Measurements from ENCODE around the gene SF3B1. TPM values are rescaled to one million over a fixed set of nuclear protein-coding genes. Genes with fewer than 3 reads are reported as not detected.
"Not testable (repeated sequence)": the region's sequence is repeated elsewhere in the genome, so short reads cannot be mapped to it uniquely, and the experiment has no call there.

The SF3B1 gene
- total RNA-seq, 1 donor from 2014 or later, result 140 TPM

- DNase-seq (ENCODE audit: low read depth in 2 of 2), result no peak
Measured at GRCh38 chr2:197437380-197437779, 2.6 kb upstream of the SF3B1 start.

- no peak for DNase-seq (ENCODE audit: low read depth in 2 of 2)
Measured at GRCh38 chr2:197435598-197436420, 981 bp upstream of the SF3B1 start.

- DNase-seq (ENCODE audit: low read depth in 2 of 2), result peak in 1 of 2 donors; percentile 9
Measured at GRCh38 chr2:197433780-197434438, 919 bp downstream of the SF3B1 start.

GRCh38 chr2:197432527-197432926 lies 2.3 kb downstream of the SF3B1 start:
- not testable (repeated sequence) for DNase-seq (ENCODE audit: low read depth in 2 of 2)

- no peak for DNase-seq (ENCODE audit: low read depth in 2 of 2)
Measured at GRCh38 chr2:197431858-197432257, 3.0 kb downstream of the SF3B1 start.

GRCh38 chr2:197427986-197428385 lies 6.8 kb downstream of the SF3B1 start:
- DNase-seq (ENCODE audit: low read depth in 2 of 2), result no peak

GRCh38 chr2:197426723-197427603 lies 7.9 kb downstream of the SF3B1 start:
- DNase-seq (ENCODE audit: low read depth in 2 of 2), result no peak

GRCh38 chr2:197425550-197425949 lies 9.3 kb downstream of the SF3B1 start:
- DNase-seq (ENCODE audit: low read depth in 2 of 2), result no peak

- DNase-seq (ENCODE audit: low read depth in 2 of 2), result no peak
Measured at GRCh38 chr2:197423307-197423706, 11.5 kb downstream of the SF3B1 start.

- no peak for DNase-seq (ENCODE audit: low read depth in 2 of 2)
Measured at GRCh38 chr2:197419438-197419837, 15.4 kb downstream of the SF3B1 start.

GRCh38 chr2:197416268-197416667 lies 18.6 kb downstream of the SF3B1 start:
- DNase-seq (ENCODE audit: low read depth in 2 of 2), result no peak

GRCh38 chr2:197414515-197414914 lies 20.3 kb downstream of the SF3B1 start:
- no peak for DNase-seq (ENCODE audit: low read depth in 2 of 2)

GRCh38 chr2:197414039-197414438 lies 20.8 kb downstream of the SF3B1 start:
- DNase-seq (ENCODE audit: low read depth in 2 of 2), result no peak

GRCh38 chr2:197405582-197405981 lies 29.2 kb downstream of the SF3B1 start:
- DNase-seq (ENCODE audit: low read depth in 2 of 2), result no peak

GRCh38 chr2:197399887-197400540 lies 34.8 kb downstream of the SF3B1 start:
- DNase-seq (ENCODE audit: low read depth in 2 of 2), result no peak

GRCh38 chr2:197398913-197399312 lies 35.9 kb downstream of the SF3B1 start:
- DNase-seq (ENCODE audit: low read depth in 2 of 2), result no peak

- DNase-seq (ENCODE audit: low read depth in 2 of 2), result no peak
Measured at GRCh38 chr2:197391220-197391717, 43.6 kb downstream of the SF3B1 start.

GRCh38 chr2:197388866-197389587 lies 45.8 kb downstream of the SF3B1 start:
- DNase-seq (ENCODE audit: low read depth in 2 of 2), result no peak

GRCh38 chr2:197387179-197387578 lies 47.6 kb downstream of the SF3B1 start:
- DNase-seq (ENCODE audit: low read depth in 2 of 2), result no peak

- no peak for DNase-seq (ENCODE audit: low read depth in 2 of 2)
Measured at GRCh38 chr2:197386242-197386641, 48.6 kb downstream of the SF3B1 start.

- no peak for DNase-seq (ENCODE audit: low read depth in 2 of 2)
Measured at GRCh38 chr2:197383825-197384224, 51.0 kb downstream of the SF3B1 start.

All from dermis microvascular lymphatic vessel endothelial cell (primary cell).